HCT116 (cell line): Measurements from ENCODE around the gene CCDC32. TPM values are rescaled to one million over a fixed set of nuclear protein-coding genes. Genes with fewer than 3 reads are reported as not detected.

Experiments used
- ATAC-seq: fragments of 200-7000 bp; cut with Tn5 transposase; 2 replicates; pipeline ENCODE4 v1.9.1; 2020; ENCODE audit warnings: mild to moderate bottlenecking, moderate library complexity
- BruUV-seq: library from RNA; stranded (reverse); fragments of 400-500 nt; replicated peaks from 2 replicates; lab custom pipeline; 2021; lab: Mats Ljungman, UMichigan
- CTCF ChIA-PET: fragments of 300-600 bp; sonication (Branson Sonifier 250); formaldehyde crosslinking; loops from one replicate; lab custom pipeline; 2021; ENCODE audit warnings: antibody characterized with exemption; lab: Charles Lee
- POLR2A ChIA-PET: fragments of 300-600, 350-600 bp; sonication (Branson Sonifier 250); formaldehyde crosslinking; loops from one replicate; lab custom pipeline; 2021; ENCODE audit warnings: antibody characterized with exemption; lab: Charles Lee
- RAD21 ChIA-PET, 2 experiments: fragments of 300-600 bp; sonication (Branson Sonifier 250); formaldehyde crosslinking; loops; one replicate each; lab custom pipeline; 2023; ENCODE audit warnings: low total read pairs in 2 of 2; ENCODE audit not compliant: uncharacterized antibody in 2 of 2, unreplicated experiment in 2 of 2, low non-redundant PET in 1 of 2; lab: Charles Lee
- DNase-seq: peaks from one replicate; pipeline ENCODE4 v3.0.0-alpha.2; 2010; ENCODE audit warnings: low read depth, low spot score
- H2AFZ ChIP-seq: fragments of 200-600 bp; shearing (Covaris generic), sonication (generic); 2 replicates; pipeline ENCODE4 v1.6.1; 2017; ENCODE audit warnings: low read depth, mixed run types, mixed read lengths, antibody characterized with exemption, low read length; ENCODE audit not compliant: poor library complexity, severe bottlenecking
- H3K27ac ChIP-seq: 2 replicates; pipeline ENCODE4 v1.5.1; 2012; ENCODE audit warnings: low read depth, low read length
- H3K27me3 ChIP-seq: fragments of 200-600 bp; sonication (generic); 2 replicates; pipeline ENCODE4 v1.6.1; 2016; ENCODE audit warnings: mixed run types, low read length, mixed read lengths; ENCODE audit not compliant: insufficient read depth
- H3K36me3 ChIP-seq, 2 experiments: fragments of 200-500 bp in 1 of 2; fragments of 200-600 bp in 1 of 2; sonication (Bioruptor generic) in 1 of 2; sonication (generic) in 1 of 2; 2 replicates each; pipeline versions ENCODE4 v1.5.1 to v1.6.1; 2014 to 2016; ENCODE audit warnings: low read length in 2 of 2, inconsistent platforms in 1 of 2, mixed read lengths in 1 of 2, mixed run types in 1 of 2; ENCODE audit not compliant: insufficient read depth in 2 of 2, control insufficient read depth in 1 of 2
- H3K4me1 ChIP-seq, 2 experiments: fragments of 200-600 bp in 1 of 2; sonication (generic) in 1 of 2; 2 replicates each; pipeline versions ENCODE4 v1.5.1 to v1.6.1; 2012 to 2017; ENCODE audit warnings: low read length in 2 of 2, inconsistent platforms in 1 of 2, mild to moderate bottlenecking in 1 of 2, mixed read lengths in 1 of 2, mixed run types in 1 of 2, moderate library complexity in 1 of 2; ENCODE audit not compliant: insufficient read depth in 2 of 2, control insufficient read depth in 1 of 2
- H3K4me2 ChIP-seq: fragments of 200-600 bp; sonication (generic); 2 replicates; pipeline ENCODE4 v1.6.1; 2017; ENCODE audit warnings: mixed run types, low read length, mixed read lengths
- H3K4me3 ChIP-seq, 2 experiments: fragments of 200-600 bp in 1 of 2; sonication (generic) in 1 of 2; replicated peaks in 1 of 2; 2 replicates each; pipeline ENCODE4 v1.5.1; 2011 to 2016; ENCODE audit warnings: low read length in 2 of 2, control low read depth in 1 of 2, low read depth in 1 of 2, mild to moderate bottlenecking in 1 of 2, mixed read lengths in 1 of 2, mixed run types in 1 of 2
- H3K79me2 ChIP-seq: fragments of 200-600 bp; sonication (generic); 2 replicates; pipeline ENCODE4 v1.6.1; 2017; ENCODE audit warnings: mild to moderate bottlenecking, mixed run types, low read length, moderate library complexity, mixed read lengths; ENCODE audit not compliant: insufficient read depth
- H3K9ac ChIP-seq: fragments of 200-600 bp; sonication (generic); 2 replicates; pipeline ENCODE4 v1.6.1; 2016; ENCODE audit warnings: low read length, mixed read lengths
- H3K9me2 ChIP-seq: fragments of 200-600 bp; sonication (generic), shearing (Covaris generic); 2 replicates; pipeline ENCODE4 v1.6.1; 2017; ENCODE audit warnings: mixed run types, mild to moderate bottlenecking, moderate library complexity; ENCODE audit not compliant: insufficient read depth
- H3K9me3 ChIP-seq, 2 experiments: fragments of 200-500 bp in 1 of 2; fragments of 200-600 bp in 1 of 2; sonication (Bioruptor generic) in 1 of 2; sonication (generic) in 1 of 2; 2 replicates each; pipeline ENCODE4 v1.6.1; 2014 to 2017; ENCODE audit warnings: low read length in 2 of 2, mixed read lengths in 2 of 2, inconsistent platforms in 1 of 2, low read depth in 1 of 2, mild to moderate bottlenecking in 1 of 2, mixed run types in 1 of 2, moderate library complexity in 1 of 2; ENCODE audit not compliant: control insufficient read depth in 1 of 2, insufficient read depth in 1 of 2
- H4K20me1 ChIP-seq: fragments of 200-600 bp; sonication (generic), shearing (Covaris generic); 2 replicates; pipeline ENCODE4 v1.6.1; 2017; ENCODE audit warnings: mixed run types, mild to moderate bottlenecking, moderate library complexity; ENCODE audit not compliant: insufficient read depth
- CEBPB ChIP-seq: IDR thresholded peaks from 2 replicates; pipeline ENCODE4 v1.6.1; 2012; ENCODE audit warnings: low read depth
- EGR1 ChIP-seq: IDR thresholded peaks from 2 replicates; pipeline ENCODE4 v1.6.1; 2012; ENCODE audit warnings: low read depth
- EZH2phosphoT487 ChIP-seq: fragments of 200-600 bp; IDR thresholded peaks from 2 replicates; pipeline ENCODE4 v1.6.1; 2018; ENCODE audit warnings: antibody characterized with exemption, borderline replicate concordance
- JUND ChIP-seq: IDR thresholded peaks from 2 replicates; pipeline ENCODE4 v1.6.1; 2012
- POLR2A ChIP-seq: IDR thresholded peaks from 2 replicates; pipeline ENCODE4 v1.7.0; 2011; ENCODE audit warnings: borderline replicate concordance; ENCODE audit not compliant: insufficient read depth, insufficient read length; ENCODE audit errors: extremely low read depth
- POLR2AphosphoS5 ChIP-seq: IDR thresholded peaks from 2 replicates; pipeline ENCODE4 v1.6.1; 2011; ENCODE audit warnings: mild to moderate bottlenecking, low read depth, low read length, moderate library complexity
- RAD21 ChIP-seq: IDR thresholded peaks from 2 replicates; pipeline ENCODE4 v1.6.1; 2012; ENCODE audit warnings: low read depth, mild to moderate bottlenecking
- SP1 ChIP-seq: IDR thresholded peaks from 2 replicates; pipeline ENCODE4 v1.6.1; 2012; ENCODE audit warnings: low read depth
- ZFX ChIP-seq: fragments of 450-650 bp; IDR thresholded peaks from 2 replicates; pipeline ENCODE4 v1.6.1; 2017
- intact Hi-C: fragments of 100-400 bp; cut with micrococcal nuclease; formaldehyde crosslinking; loops from 2 replicates; pipeline ENCODE4 v1.10.0; 2022
- total RNA-seq: library from RNA; stranded (reverse); gene quantifications from one replicate; pipeline ENCODE4 v1.2.1, GENCODE V29; 2021; ENCODE audit not compliant: unreplicated experiment
- TF ChIP-seq, protein P1 (sequence below): IDR thresholded peaks from 2 replicates; pipeline ENCODE4 v1.6.1; 2012; ENCODE audit warnings: low read depth
- TF ChIP-seq, protein P2 (sequence below): IDR thresholded peaks from 2 replicates; pipeline ENCODE4 v1.6.1; 2012
- TF ChIP-seq, protein P3 (sequence below): IDR thresholded peaks from 2 replicates; pipeline ENCODE4 v1.6.1; 2012
- TF ChIP-seq, protein P4 (sequence below), 3 experiments: fragments of 200-600 bp in 1 of 3; sonication (generic) in 1 of 3; IDR thresholded peaks in 2 of 3; conservative IDR thresholded peaks in 1 of 3; 2 replicates each; pipeline ENCODE4 v1.5.1; 2012 to 2017; ENCODE audit warnings: low read depth in 2 of 3, low read length in 2 of 3, antibody characterized with exemption in 1 of 3, borderline replicate concordance in 1 of 3, control low read depth in 1 of 3, mild to moderate bottlenecking in 1 of 3, mixed read lengths in 1 of 3, mixed run types in 1 of 3, moderate library complexity in 1 of 3; ENCODE audit not compliant: insufficient read depth in 1 of 3

The CCDC32 gene
- total RNA-seq, 1 experiment from 2014 or later = 18.6 TPM

- TF ChIP-seq, protein P1, sequence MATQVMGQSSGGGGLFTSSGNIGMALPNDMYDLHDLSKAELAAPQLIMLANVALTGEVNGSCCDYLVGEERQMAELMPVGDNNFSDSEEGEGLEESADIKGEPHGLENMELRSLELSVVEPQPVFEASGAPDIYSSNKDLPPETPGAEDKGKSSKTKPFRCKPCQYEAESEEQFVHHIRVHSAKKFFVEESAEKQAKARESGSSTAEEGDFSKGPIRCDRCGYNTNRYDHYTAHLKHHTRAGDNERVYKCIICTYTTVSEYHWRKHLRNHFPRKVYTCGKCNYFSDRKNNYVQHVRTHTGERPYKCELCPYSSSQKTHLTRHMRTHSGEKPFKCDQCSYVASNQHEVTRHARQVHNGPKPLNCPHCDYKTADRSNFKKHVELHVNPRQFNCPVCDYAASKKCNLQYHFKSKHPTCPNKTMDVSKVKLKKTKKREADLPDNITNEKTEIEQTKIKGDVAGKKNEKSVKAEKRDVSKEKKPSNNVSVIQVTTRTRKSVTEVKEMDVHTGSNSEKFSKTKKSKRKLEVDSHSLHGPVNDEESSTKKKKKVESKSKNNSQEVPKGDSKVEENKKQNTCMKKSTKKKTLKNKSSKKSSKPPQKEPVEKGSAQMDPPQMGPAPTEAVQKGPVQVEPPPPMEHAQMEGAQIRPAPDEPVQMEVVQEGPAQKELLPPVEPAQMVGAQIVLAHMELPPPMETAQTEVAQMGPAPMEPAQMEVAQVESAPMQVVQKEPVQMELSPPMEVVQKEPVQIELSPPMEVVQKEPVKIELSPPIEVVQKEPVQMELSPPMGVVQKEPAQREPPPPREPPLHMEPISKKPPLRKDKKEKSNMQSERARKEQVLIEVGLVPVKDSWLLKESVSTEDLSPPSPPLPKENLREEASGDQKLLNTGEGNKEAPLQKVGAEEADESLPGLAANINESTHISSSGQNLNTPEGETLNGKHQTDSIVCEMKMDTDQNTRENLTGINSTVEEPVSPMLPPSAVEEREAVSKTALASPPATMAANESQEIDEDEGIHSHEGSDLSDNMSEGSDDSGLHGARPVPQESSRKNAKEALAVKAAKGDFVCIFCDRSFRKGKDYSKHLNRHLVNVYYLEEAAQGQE = no peak
- peak; percentile 91 for TF ChIP-seq POLR2AphosphoS5
- TF ChIP-seq CEBPB = no peak
- TF ChIP-seq JUND = no peak
- no peak for TF ChIP-seq EGR1
Measured at GRCh38 chr15:40569129-40569953, 4.5 kb upstream of the CCDC32 start, which contains the start of gene RPUSD2 (continued).

GRCh38 chr15:40567111-40567510, 2.3 kb upstream of the CCDC32 start:
- peaks cover 10 to 43% of the 10 kb centered on the region in 2 experiments; a peak in 3 of 4 replicates for H3K4me1 ChIP-seq
- H3K36me3 ChIP-seq = peaks cover 4 to 8% of the 10 kb centered on the region in 2 experiments; a peak in 3 of 4 replicates
- peak overlapping the region; percentile 48 for H3K4me2 ChIP-seq
- intact Hi-C loops = loop anchor here (1.0 kb wide), 1 partner anchor 215 kb away; no protein-coding TSS in a partner anchor
- peaks cover 38% of the 10 kb centered on the region for H3K79me2 ChIP-seq
- BruUV-seq = no TSS peak
- peak; percentile 21 for ATAC-seq
- H4K20me1 ChIP-seq = no peaks in the 10 kb centered on the region
- no peak overlapping the region for H3K27ac ChIP-seq
- H3K9me3 ChIP-seq = no peaks in the 10 kb centered on the region
- H3K27me3 ChIP-seq = no peaks in the 10 kb centered on the region
- POLR2A ChIA-PET = interaction anchor here (0.9 kb wide), 1 partner anchor 17 kb away, joined by 3 read pairs; no protein-coding TSS in a partner anchor
- no peak for TF ChIP-seq SP1
- no peak for TF ChIP-seq ZFX
- TF ChIP-seq, protein P2, sequence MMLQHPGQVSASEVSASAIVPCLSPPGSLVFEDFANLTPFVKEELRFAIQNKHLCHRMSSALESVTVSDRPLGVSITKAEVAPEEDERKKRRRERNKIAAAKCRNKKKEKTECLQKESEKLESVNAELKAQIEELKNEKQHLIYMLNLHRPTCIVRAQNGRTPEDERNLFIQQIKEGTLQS = no peak
- TF ChIP-seq, protein P3, sequence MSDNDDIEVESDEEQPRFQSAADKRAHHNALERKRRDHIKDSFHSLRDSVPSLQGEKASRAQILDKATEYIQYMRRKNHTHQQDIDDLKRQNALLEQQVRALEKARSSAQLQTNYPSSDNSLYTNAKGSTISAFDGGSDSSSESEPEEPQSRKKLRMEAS = no peak
- no peak for TF ChIP-seq EZH2phosphoT487
- peak; percentile 60 for TF ChIP-seq RAD21
- TF ChIP-seq JUND = no peak
- TF ChIP-seq, protein P4, sequence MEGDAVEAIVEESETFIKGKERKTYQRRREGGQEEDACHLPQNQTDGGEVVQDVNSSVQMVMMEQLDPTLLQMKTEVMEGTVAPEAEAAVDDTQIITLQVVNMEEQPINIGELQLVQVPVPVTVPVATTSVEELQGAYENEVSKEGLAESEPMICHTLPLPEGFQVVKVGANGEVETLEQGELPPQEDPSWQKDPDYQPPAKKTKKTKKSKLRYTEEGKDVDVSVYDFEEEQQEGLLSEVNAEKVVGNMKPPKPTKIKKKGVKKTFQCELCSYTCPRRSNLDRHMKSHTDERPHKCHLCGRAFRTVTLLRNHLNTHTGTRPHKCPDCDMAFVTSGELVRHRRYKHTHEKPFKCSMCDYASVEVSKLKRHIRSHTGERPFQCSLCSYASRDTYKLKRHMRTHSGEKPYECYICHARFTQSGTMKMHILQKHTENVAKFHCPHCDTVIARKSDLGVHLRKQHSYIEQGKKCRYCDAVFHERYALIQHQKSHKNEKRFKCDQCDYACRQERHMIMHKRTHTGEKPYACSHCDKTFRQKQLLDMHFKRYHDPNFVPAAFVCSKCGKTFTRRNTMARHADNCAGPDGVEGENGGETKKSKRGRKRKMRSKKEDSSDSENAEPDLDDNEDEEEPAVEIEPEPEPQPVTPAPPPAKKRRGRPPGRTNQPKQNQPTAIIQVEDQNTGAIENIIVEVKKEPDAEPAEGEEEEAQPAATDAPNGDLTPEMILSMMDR (IDR thresholded peaks at IDR 0.05 in 2 of 3, conservative IDR thresholded peaks at IDR 0.05 in 1 of 3; ENCODE audit: borderline replicate concordance in 1 of 3, insufficient read depth in 1 of 3, low read depth in 2 of 3, low read length in 2 of 3) = peak; percentile 43 to 69 (median 63); a peak in 5 of 6 replicates
- no peak for TF ChIP-seq POLR2A
- H2AFZ ChIP-seq = peak overlapping the region; percentile 96
- H3K4me3 ChIP-seq = no peak overlapping the region
- H3K9ac ChIP-seq = no peak overlapping the region
- CTCF ChIA-PET = interaction anchor here (1.2 kb wide), 3 partner anchors 10 to 23 kb away, joined by 3 to 4 read pairs (median 3); no protein-coding TSS in a partner anchor
- no peaks in the 10 kb centered on the region for H3K9me2 ChIP-seq
- peak; percentile 29 for DNase-seq
- RAD21 ChIA-PET = no interaction called here
